Sigmoid colon (tissue), 4 donors: ENCODE measurements around the gene PIGV.

Experiments
- POLR2AphosphoS5 ChIP-seq, 4 donors: sonication (generic); formaldehyde crosslinking; IDR thresholded peaks; one replicate each; pipeline ENCODE4 v1.6.1; 2017; ENCODE audit warnings: antibody characterized with exemption in 4 of 4
- TF ChIP-seq, protein P1 (sequence below), 4 experiments: fragments of 450-650 bp in 3 of 4; fragments of 200-600 bp in 1 of 4; IDR thresholded peaks; one replicate each; pipeline ENCODE4 v1.5.1; 2016 to 2019; ENCODE audit warnings: antibody characterized with exemption in 4 of 4, mild to moderate bottlenecking in 3 of 4, moderate library complexity in 2 of 4

DNA sequence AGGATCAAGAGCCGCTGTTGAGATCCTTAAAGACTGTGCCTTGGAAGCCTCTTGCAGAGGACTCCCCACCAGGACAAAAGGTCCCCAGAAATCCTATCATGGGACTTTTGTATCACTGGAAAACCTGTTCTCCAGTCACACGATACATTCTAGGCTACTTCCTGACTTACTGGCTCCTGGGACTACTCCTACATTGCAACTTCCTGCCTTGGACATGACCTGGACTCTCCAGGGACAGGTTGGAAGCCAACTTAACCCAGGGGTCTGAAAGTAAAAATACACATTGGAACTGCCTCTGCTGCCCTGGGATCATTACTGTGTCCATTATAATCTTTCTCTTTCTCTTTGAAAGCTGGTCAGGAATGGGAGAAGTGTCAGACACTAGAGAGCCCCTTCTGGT, 9.9 kb downstream of the PIGV start:
- TF ChIP-seq, protein P1, sequence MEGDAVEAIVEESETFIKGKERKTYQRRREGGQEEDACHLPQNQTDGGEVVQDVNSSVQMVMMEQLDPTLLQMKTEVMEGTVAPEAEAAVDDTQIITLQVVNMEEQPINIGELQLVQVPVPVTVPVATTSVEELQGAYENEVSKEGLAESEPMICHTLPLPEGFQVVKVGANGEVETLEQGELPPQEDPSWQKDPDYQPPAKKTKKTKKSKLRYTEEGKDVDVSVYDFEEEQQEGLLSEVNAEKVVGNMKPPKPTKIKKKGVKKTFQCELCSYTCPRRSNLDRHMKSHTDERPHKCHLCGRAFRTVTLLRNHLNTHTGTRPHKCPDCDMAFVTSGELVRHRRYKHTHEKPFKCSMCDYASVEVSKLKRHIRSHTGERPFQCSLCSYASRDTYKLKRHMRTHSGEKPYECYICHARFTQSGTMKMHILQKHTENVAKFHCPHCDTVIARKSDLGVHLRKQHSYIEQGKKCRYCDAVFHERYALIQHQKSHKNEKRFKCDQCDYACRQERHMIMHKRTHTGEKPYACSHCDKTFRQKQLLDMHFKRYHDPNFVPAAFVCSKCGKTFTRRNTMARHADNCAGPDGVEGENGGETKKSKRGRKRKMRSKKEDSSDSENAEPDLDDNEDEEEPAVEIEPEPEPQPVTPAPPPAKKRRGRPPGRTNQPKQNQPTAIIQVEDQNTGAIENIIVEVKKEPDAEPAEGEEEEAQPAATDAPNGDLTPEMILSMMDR (IDR thresholded peaks at IDR 0.05) = no peak
- TF ChIP-seq POLR2AphosphoS5 (IDR thresholded peaks at IDR 0.05) = no peak
